ENCODE results near the gene ZNF318.

DNA sequence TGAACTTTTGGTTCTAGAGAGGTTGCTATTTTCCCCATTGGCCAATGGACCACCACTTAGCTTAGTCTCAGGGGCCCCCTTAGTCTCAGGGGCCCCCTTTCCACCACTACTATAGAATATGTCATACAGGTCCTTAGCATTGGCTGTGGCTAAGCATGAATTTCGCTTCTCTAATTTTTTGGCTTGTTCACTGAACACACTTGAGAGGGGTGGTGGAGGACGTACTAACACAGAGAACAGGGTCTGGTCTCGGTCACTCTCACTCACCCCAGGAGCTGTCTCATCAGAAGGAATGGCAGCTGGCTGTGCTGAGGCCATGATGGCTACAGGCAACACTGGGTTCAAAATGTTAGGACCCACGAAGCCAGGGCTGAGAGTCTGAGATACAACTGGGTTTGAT, 30.3 kb downstream of the ZNF318 start:
- TF ChIP-seq, protein P1, sequence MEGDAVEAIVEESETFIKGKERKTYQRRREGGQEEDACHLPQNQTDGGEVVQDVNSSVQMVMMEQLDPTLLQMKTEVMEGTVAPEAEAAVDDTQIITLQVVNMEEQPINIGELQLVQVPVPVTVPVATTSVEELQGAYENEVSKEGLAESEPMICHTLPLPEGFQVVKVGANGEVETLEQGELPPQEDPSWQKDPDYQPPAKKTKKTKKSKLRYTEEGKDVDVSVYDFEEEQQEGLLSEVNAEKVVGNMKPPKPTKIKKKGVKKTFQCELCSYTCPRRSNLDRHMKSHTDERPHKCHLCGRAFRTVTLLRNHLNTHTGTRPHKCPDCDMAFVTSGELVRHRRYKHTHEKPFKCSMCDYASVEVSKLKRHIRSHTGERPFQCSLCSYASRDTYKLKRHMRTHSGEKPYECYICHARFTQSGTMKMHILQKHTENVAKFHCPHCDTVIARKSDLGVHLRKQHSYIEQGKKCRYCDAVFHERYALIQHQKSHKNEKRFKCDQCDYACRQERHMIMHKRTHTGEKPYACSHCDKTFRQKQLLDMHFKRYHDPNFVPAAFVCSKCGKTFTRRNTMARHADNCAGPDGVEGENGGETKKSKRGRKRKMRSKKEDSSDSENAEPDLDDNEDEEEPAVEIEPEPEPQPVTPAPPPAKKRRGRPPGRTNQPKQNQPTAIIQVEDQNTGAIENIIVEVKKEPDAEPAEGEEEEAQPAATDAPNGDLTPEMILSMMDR (IDR thresholded peaks at IDR 0.05; ENCODE audit: poor library complexity, severe bottlenecking): no peak
- TF ChIP-seq POLR2AphosphoS5 (IDR thresholded peaks at IDR 0.05): no peak
- TF ChIP-seq EZH2 (IDR thresholded peaks at IDR 0.05; ENCODE audit: borderline replicate concordance, insufficient read depth, low read length, poor library complexity, severe bottlenecking): no peak
- TF ChIP-seq RAD21 (conservative IDR thresholded peaks at IDR 0.05): no peak
- no peak for TF ChIP-seq EP300 (conservative IDR thresholded peaks at IDR 0.05; ENCODE audit: poor library complexity, severe bottlenecking)
- no peak for TF ChIP-seq SMC3 (conservative IDR thresholded peaks at IDR 0.05; ENCODE audit: poor library complexity)

All from neural cell (in vitro differentiated cells).